Inferior parietal cortex (tissue), 1 donor: ENCODE results near the gene NOCT.
"Not testable (repeated sequence)": the region's sequence is repeated elsewhere in the genome, so short reads cannot be mapped to it uniquely, and the experiment has no call there.

Experiments
- DNase-seq: peaks from one replicate; pipeline ENCODE4 v3.0.0-alpha.2; 2016; ENCODE audit errors: extremely low spot score

NOCT gene

DNA sequence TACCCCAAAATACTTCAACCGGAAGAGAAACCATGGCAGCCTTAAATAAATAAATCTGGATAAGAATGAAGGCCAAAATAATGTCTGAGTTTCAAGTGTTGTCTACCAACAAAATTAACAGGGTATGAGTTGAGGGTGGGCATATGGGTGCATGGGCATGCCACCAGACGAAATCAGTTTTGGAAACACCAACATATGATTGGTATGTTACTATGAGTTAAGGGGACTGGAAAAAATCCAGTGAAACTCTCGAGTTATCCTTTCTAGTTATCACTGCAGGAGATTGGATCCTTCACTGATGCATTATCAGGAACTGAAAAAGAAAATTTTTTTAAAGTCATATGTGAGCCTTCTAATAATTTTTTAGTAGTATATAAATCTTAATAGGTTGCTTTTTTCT, 32.4 kb downstream of the NOCT start:
- no peak for DNase-seq

DNA sequence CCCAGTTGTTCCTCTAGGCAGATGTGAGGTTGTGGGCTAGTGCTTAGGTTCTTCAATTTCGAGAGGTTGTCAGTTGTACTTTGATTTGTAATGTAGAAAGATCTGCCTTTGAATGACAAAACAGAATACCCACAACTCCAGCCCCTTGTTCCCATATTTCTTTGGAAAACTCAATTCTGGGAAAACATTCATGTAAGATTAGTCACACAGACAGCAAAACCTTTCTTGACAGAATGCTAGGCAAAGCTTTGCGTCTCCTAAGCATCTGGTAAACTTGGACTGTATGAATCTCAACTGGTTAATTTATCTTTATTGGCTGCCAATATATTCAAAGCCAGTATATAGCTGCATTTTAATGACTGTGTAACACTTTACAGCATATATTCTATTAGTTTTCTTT, 34.9 kb downstream of the NOCT start:
- DNase-seq, result no peak

DNA sequence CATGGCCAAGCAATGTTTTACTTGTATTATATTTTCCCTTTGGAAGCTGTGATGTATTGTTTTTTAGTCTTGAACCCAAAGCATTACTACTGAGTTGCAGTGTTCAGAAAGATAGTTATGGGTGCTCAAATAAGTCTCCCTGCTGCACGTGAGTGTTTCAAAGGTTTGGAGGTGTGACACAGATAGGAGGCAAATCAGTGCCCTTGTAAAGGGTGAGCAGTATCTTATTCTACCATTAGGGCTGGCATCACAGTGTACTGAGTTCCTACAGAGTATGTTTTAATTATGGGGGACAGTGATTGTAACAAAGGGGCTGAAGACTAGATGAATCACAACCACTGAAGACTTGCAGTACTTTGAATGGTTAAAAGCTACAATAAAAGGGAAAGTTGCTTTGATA, 38.3 kb downstream of the NOCT start:
- no peak for DNase-seq

DNA sequence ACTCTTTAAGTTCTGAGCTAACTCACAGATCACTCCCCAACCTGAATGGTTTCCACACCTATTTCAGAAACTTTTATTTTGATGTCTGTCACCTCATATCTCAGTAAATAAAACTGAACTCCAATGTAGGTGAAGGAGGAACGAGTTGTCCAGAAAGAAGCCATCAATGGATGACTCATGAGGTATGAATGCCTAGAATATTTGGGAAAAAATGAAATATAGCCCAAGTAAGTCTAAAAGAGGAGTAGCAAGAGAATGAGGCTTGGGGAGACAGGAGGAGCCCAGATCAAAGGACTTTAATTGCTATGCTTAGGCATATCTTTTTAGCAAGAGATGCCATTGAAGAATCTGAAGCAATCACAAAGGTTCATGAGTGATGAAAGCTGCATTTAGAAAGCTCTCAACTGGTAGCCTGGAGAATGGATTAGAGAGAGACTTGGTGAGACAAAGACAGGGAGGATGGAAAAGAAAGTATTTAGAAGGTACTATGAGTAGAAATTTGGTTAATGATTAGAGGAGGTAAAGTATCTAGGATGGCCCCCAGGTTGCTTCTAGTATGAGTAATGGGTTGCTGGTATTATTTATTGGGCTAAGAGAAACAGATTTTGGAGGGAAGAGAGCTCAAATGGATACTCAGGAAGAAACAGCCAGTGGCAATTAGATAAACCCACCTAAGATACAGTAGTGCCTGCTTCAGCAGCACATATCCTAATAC, 39.4 kb downstream of the NOCT start:
- no peak for DNase-seq

DNA sequence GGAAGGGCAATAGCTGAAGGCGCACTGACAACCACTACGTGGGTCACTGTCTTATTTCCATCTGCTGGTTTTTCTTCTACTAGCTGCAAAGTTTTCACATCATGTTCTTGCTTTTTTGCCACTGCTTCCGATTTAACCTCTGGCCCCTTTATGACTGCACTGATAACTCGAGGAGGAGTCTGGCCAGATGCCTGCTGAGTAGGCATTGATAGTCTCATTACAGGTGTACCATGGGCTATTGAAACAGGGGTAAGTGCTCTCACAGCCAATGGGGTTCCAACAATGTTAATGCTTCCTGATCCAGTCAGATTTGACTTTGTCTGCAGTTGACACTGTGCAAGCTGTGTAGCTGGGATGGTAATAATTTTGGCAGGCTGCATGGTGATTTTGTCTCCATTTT, 43.4 kb downstream of the NOCT start:
- not testable (repeated sequence) for DNase-seq

DNA sequence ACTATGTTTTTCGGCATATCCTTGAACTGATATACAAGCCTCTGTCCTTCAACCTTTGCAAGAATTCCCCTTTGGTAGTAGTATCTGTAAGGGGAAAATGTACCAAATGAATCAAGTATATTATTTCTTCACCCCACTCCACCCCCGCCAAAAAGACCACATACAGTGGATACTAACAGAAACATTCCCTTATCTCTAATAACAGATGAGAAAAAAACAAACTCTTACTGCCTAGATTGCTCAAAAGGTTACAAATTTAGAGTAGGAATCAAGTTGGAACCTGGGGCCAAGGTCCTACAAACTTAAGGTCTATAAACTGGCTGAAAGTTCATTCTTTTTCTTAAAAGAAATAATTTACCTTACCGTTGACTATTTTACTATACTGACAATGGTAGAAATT, 45.0 kb downstream of the NOCT start:
- no peak for DNase-seq

DNA sequence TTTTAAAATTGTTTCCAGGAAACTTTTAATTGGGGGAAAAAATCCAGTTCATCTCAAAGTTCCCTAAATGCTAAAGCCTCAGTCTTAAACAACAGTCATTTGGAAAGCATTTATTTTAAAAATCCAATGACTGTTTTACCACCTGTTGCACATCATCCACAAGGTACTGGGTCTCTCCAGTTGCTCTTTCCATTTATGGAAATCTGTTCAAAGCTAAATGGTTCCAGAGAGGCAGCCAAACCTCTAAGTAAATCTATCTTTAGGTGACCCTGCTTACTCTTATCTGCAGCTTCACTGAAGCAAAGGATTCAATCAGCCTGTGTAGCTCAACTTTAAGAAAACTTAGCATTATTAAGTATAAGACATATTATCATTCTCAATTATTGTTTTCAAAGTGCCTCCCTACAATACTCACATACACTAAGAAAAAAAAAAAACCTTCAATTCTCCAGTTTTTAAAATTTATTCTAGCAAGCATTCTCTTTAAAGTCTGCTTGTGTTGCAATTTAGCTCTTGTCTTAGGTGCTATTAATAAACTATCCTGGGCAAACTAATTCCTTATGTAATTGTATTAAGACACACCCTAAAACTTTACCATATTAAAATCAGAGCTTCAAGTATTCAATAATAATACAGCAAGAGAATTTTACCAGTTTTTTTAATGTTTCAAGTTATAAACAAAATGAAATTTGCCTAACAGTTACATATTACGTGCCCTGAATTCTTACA, 60.6 kb downstream of the NOCT start:
- no peak for DNase-seq

DNA sequence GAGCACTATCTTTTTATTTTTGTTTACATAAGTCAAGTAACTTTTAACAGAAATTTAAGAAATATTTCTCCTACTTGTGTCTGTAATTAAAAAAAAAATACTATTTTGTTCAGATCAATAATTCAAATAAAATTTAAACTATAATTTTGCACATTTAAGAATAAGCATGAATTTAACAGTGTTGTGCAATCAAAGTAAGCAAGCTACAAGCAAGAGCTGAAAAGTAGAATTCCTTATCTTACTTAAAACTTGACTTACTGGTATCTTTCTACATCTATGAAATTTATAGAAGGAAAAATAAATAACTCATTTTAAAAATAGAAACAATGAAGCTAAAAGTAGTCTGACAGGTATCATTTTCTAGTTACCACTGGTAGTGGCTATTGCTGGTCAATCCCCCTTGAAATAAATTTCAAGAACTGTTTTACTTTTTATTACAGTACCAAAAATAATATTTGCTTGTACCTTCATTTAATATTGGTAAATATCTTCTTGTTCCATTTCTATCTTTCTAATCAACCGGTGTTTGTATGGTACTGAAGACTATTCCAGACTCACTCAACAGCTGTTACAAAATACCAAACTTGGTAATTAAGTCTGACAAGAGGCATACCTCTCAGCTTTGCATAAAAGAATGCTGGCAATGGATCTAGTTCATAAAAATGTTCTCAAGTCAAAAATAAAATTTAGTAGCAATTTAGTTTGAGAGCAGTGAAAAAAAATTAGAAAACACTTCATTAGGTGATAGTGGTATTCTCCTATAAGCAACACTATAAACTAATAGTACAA, 62.2 kb downstream of the NOCT start:
- no peak for DNase-seq

DNA sequence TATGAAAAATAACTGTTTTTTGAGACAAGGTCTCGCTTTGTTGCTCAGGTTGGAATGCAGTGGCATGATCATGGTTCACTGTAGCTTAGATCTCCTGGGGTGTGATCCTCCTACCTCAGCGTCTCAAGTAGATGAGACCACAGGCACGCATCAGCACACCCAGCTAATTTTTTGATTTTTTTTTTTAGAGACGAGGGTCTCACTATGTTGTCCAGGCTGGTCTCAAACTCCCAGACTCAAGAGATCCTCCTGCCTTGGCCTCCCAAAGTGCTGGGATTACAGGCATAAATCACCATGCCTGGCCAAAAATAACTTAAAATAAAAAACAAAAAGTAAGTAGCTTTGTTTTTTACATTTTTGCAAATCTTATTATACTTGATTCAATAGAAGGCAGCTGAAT, 63.3 kb downstream of the NOCT start:
- no peak for DNase-seq

DNA sequence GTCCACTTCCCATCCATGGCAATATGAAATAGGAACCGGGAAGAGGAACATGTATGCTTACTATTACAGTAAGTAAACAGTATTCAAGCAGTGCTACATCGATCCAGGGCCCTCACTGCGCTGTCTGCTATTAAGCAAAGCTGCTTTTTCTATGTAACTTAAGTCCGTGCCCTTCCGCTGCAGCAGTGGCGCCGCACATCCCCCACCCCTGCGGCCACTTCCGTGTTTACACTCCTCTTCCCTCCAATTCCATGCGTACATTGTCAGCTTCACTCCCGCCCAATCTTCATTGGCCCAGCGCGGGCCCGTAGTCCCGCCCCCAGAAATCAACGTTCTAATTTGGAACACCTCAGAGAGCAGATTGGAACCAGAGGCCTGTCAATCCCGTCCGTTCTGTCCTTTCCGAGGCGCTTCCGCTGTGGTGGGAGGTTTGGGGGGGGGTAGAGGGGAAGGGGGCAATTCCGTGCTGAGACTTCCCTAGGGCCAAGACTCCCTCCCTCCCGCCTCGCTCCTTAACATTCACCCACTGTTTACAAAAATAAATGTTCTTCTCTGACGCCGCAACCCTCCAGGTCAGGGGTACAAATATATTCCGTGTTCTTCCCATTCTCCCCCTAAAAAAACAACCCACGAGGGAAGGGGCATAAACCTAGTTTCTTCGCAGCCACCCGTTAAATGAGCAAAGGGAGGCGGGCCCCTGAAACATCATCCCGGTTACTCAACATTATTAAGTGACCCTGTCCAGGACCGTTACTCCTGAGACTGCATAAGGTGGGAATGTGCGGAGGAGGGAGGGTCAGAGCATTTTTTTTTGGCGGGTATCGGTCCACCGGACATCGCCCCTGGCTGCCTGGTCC, 67.4 kb downstream of the NOCT start:
- peak; percentile 99 for DNase-seq

DNA sequence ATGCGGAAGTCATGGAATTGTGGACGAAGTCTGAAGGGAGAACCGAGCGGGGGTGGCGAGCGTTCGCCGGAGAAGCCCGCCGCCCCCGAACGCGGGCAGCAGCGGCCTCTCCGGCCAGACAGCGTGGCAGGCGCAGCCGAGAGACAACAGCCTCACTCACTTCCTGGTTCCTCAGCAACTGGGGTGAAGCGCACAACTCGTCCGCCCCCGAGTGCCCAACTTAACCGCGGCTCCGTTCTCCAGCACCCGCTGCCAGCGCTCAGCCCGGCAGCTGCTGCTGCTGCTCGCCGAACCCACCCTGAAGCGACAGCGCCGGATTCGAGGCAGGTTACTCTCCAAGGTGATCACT, 68.0 kb downstream of the NOCT start:
- DNase-seq, result peak; percentile 61

DNA sequence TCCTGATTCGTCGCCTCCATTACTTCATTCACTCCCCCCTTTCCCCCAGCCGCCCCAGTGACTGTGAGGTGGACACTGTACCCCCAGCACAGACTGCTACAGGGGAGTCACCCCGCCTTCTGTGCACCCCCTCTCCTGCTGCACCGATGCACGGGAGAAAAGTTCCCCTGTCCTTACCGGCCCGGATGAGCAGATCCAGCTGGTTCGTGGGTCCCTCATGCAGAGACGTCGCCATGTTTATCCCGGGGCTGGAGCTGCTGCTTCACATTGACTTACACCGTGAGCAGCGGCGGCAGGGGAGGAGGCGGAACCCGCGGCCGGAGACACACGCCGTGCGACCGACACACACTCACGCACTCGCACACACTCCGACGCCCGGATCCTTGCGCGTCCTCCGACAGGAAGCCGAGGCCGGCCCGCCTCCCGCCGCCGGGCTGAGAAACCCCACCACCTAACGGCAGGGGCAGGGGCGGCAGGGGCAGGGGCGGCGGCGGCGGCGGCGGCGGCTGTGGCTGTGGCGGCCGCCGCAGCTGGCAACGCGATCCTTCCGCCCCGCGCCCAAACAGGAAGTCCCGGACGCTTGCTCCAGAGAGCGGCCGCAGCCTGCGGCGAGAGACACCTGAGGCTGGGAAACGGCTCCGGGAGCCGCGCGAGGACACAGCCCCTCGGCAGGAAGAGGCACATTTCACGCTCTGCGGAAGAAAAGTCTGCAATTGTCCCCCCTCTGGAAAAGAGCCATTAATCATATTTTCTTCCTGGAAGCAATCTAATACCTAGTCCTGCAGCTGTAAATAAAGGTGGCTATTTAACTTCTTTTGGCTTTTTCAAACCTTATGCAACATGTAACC, 68.6 kb downstream of the NOCT start:
- peak; percentile 77 for DNase-seq

DNA sequence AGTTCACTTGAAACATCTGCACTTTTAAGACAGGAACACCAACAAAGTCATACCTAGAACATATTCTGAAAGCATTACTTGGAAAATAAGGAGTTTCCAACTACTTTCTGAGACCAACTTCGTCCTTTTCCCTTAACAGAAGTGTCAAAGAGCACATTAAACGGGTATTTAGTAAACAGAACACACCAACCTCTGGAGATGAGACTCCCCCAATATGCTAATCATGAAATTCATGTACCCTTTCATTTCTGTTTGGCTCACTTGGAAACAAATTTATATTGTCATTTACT, 69.2 kb downstream of the NOCT start:
- no peak for DNase-seq

DNA sequence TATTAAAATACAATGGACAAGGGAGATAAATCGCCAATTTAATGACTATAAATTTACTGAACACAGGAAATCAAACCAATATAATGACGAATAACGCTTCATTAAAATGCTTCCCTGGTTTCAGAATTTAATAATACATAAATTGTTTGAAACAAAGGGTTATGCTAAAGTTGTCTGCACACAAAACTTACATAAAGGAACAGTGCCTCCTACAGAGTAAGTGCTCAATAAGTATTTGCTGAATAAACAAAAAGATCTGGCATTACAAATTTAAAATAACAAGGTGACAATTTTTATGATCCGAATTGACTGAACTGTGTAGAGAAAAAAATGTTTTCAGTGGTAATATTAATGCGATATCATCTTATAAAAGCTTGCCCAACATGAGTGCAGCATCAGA, 69.6 kb downstream of the NOCT start:
- DNase-seq, result no peak

DNA sequence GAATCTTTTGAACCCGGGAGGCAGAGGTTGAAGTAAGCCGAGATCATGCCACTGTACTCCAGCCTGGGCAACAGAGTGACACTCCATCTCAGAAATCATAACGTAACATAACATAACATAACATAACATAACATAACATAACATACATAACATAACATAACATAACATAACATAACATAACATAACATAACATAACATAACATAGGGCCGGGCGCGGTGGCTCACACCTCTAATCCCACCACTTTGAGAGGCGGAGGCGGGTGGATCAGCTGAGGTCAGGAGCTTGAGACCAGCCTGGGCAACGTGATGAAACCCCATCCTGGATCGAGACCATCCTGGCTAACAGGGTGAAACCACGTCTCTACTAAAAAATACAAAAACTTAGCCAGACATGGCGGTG, 76.7 kb downstream of the NOCT start:
- no peak for DNase-seq
